T-helper 22 cell (primary cell): Measurements from ENCODE around the gene NEURL4.
"Not testable (repeated sequence)": the region's sequence is repeated elsewhere in the genome, so short reads cannot be mapped to it uniquely, and the experiment has no call there.

ENCODE experiments used
- DNase-seq: peaks from one replicate; pipeline ENCODE4 v3.0.0-alpha.2; 2020; ENCODE audit warnings: low read depth

The NEURL4 gene

DNA sequence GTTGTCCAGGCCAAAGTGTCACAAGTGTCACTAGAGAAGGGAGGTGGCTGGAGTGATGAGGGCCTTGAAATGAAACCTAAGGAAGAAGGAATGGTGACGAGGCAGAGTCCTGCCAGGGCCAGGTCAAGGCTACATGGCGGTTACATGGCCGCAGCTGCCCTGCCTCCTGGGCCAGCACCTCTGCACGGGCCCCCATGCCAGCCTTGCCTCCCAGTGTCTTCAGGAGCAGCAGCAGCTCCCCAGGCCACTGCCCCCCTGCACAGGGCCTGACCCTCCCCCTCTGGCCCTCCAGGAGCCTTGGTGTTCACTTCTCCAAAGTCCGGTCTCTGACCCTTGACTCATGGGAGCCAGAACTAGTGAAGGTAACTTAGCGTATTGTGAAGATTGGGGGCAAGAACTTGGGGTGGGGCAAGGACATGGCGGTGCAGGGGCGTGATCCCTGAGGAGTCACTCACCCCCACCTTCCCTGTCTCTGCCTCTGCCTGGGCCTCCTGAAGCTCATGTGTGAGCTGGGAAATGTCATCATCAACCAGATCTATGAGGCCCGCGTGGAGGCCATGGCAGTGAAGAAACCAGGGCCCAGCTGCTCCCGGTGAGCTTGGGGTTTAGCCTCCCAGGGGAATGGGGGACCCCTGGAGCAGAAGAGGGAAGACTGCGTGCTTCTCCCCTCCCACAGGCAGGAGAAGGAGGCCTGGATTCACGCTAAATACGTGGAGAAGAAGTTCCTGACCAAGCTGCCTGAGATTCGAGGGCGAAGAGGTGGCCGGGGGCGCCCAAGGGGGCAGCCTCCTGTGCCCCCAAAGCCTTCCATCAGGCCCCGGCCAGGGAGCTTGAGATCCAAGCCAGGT is 18.7 kb upstream of the NEURL4 start:
- no peak for DNase-seq

DNA sequence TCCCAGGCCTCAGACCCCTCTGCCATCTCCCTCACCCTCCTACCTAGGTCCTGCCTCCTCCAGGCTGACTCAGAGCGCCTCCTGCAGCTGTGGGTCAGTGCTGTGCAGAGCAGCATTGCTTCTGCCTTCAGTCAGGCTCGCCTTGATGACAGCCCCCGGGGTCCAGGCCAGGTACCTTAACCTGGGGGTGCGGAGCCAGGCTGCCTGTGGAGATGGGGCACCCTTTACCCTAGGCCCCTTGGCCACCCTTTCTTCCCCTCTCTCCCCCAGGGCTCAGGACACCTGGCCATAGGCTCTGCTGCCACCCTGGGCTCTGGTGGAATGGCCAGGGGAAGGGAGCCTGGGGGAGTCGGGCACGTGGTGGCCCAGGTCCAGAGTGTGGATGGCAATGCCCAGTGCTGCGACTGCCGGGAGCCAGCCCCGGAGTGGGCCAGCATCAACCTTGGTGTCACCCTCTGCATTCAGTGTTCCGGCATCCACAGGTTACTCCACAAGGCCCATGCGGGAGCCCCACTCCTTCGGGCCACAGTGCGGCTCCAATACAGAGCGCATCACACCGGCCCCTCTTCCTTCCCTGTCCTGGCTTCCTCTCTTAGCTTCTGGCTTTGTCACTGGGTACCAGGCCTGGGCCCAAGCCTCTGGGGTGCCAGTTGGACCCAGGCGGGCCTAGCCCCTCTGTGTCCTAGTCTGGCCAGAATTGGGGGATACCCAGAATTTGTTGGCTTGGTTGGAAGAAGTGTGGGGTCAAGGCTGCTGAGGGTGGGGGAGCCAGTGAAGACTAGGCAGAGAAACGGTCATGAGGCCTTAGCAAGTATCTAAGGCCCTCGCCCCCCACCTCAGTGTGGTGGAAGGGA is 17.9 kb upstream of the NEURL4 start:
- no peak for DNase-seq

DNA sequence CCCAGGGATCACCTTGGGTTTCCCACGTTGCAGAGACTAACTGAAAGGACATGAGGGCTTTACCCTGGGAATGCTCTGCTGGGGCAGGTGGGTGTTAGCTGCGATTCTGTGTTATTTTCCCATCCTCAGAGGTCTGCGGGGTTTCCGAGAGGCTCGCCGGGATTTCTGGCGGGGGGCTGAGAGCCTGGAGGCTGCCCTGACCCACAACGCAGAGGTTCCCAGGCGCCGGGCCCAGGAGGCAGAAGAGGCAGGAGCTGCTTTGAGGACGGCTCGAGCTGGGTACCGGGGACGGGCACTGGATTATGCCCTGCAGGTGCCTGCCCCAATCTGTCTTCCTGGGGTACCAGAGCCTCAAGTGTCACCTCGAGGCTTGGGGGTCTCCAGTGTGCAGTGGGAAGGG is 14.1 kb upstream of the NEURL4 start:
- DNase-seq = no peak

DNA sequence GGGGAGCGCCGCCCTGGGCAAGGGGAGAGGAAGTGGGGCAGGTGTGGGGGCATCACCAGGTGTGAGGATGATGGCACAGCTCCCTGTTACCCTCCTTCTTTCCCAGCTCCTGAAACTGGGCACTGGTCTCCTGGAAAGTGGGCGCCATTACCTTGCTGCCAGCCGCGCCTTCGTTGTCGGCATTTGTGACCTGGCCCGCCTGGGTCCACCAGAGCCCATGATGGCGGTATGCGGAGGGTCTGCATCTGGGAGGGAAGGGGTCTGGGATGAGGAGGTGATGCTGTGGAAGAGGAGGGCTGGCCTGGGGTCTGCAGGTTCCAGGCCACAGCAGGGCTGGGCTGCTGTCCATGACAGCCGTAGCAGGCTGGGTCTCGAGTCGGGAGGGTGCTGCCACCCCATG is 12.7 kb upstream of the NEURL4 start:
- DNase-seq = no peak

DNA sequence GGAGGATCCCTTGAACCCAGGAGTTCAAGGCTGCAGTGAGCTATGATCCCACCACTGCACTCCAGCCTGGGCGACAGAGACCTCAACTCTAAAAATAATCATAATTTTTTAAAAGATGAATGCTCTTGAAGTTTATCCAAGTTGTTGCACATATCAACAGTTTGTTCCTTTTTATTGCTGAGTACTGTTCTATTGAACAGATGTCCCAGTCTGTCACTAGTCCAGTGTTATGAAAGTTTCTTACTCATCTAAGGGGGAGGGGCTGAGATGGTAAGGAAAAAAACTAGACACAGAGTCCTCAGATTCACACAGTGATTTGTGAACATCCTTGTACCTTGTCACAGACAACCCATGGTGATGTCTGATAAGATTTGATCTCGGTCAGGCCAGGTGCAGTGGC is 11.0 kb upstream of the NEURL4 start:
- no peak for DNase-seq

DNA sequence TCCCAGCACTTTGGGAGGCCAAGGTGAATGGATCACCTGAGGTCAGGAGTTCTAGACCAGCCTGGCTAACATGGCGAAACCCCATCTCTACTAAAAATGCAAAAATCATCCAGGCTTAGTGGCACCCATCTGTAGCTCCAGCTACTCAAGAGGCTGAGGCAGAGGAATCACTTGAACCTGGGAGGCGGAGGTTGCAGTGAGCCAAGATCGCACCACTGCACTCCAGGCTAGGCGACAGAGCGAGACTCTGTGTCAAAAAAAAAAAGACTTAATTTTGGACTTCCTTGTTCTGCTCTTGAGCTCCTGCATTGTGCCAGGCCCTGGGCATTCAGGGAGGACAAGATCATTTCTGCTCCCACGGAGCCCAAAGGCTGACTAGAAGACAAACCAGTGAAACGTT is 8.5 kb upstream of the NEURL4 start:
- DNase-seq = not testable (repeated sequence)

DNA sequence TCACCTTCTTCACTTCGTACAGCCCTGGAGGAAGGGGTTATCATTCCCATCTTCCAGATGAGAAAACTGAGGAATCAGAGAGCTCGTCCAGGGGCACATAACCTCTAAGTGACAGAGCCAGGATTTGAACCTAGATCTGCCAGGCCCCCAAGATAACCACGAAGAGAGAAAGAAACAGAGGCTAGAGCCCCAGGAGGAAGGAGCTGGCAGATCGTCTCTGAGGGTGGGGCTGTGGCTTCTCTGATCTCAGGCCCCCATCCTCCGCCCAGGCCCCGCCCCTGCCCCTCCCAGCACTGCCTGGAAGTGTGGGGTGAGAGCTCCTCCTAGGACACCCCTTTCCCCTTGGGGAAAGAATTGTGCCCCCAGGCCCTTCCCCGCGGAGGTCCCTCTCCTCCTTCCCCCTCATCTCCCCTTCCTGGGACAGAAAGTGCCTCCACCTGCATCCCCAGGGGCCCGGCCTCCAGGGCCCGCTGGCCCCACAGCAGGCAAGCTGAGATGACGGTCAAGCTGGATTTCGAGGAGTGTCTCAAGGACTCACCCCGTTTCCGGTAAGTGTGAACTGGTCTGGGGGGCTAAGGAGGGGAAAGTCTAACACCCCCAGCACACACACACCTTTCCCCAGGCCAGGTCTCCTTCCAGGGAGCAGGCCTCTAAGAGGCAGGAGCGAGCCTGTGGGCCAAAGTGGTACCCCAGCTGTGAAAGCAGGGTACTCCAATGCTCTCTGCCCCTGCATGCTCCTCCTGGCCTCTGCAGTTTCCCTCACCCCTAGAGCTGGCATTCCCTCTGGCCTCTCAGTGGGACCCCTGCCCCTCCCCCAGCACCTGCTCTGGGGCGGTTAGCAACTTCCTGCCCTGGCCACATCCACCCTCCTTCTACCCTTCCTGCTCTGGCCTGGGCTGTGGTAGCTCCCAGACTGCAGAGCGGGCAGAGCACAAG is 7.4 kb upstream of the NEURL4 start, which contains the start of gene ACAP1:
Gene ACAP1, plus strand, starts transcription at position 290 of the 936 bp plus-strand sequence. Its CDS starts 206 bp downstream, at position 496.
- peak; percentile 78 for DNase-seq

DNA sequence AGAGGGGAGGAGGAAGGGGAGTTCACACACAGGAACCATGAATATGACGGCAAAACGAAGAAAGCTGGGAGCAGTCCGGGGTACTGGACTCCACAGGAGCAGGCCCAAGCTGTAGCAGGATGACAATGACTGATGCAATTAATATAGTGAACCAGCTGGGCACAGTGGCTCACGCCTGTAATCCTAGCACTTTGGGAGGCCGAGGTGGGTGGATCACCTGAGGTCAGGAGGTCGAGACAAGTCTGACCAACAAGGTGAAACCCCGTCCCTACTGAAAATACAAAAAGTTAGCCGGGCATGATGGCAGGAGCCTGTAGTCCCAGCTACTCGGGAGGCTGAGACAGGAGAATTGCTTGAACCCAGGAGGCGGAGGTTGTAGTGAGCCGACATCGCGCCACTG is 6.6 kb upstream of the NEURL4 start:
- not testable (repeated sequence) for DNase-seq

DNA sequence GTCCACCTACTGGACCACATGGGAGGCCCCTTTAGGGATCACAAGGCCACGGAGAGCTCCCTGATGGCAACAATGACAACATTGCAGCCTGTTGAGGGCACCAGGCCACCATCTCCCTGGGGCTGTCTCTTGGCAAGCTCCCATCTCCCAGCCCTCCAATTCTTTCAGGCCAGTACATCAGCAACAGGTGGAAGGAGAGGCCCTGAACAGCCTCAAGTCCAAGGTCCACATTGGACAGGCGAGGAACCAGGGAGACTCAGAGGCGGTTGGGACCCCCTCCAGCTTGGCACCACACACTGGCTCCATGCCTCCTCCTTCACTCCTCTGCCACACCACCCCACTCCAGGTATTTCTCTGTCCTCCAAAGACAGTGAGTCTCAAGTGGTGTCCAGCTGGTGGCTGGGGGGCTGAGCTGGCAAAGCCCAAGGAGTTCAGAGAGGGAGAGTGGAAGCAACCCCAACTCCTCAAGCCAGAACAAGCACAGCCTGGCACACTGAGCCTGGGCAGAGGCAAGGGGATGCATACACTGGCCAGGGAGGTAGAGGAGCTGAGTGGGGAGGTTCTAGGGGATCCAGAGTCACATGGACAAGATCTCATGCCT is 5.9 kb upstream of the NEURL4 start:
- DNase-seq = no peak

DNA sequence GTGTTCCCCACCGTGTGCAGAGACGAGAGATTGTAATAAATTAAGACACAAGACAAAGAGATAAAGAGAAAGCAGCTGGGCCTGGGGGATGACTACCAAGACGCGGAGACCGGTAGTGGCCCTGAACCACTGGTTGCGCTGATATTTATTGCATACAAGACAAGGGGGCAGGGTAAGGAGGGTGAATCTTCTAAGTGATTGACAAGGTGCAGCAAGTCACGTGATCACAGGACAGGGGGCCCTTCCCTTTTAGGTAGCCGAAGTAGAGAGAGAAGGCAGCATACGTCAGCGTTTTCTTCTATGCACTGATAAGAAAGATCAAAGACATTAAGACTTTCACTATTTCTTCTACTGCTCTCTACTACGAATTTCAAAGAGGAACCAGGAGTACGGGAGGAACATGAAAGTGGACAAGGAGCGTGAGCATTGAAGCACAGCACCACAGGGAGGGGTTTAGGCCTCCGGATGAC is 3.5 kb upstream of the NEURL4 start:
- DNase-seq = peak; percentile 64

DNA sequence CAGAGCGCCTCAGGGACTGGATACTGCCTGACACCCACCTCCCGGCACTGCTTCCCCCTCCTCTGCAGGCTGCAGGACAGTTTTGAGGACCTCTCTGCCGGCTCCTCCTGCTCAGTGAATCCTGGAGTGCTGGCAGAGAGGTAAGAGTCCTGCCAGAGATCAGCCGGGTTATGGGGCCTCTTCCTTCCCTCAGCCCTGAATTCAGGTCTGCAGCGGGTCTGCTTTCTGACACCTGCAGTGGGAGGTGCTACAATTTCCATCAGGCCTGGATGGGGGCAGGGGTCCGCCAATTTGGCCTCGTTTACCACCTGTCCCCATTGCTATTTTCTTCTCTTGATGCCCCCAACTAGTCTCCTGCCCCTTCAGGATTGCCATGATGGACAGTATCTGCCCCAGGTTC is 3.0 kb upstream of the NEURL4 start:
- DNase-seq = no peak

DNA sequence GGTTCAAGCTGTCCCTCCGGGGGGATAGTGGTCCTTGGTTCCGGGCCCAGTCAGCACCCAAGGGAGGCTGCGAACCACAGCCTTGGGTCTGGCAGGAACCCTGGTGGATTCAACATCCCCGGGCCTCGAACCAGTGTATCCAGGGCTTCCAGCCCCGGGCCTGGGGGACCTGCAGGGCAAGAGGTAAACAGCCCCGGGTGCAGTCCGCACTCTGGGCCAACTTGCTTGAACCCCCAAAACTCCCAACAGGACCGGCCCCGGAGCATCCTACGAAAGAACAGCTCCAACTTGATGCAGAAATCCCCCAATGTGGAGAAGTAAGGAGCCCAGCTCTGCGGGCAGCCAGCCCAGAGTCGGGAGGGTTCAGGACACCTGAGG is 1.5 kb upstream of the NEURL4 start:
- no peak for DNase-seq

DNA sequence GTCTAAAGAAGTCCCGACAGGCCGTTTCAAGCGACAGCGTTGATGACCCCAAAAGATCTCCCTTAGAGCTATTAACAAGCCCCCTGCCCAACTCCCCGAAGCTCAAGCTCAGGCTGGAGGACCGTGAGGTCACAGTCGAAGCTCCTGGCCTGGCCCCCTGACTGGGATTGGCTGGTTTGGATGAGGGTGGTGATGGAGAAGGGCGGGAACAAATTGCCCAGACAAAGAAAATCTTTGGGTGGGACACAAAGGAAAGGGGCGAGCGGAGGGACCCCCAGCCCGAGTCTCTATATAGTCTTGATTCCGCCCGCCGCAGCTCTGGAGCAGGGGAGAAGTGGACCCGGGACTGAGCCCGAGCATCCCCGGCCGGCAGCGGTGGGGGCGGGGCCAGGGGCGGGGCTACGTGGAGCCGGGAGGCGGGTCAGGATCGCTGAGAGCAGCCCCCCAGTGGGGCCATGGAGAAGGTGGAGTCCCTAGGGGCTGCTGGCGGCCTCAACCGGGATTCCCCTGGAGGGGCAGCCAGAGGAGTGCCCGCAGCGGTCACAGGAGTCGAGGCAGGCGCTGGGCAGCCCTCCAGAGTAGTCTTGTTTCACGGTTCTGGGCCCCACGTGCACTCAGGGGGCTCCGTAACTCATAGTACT is 982 bp upstream of the NEURL4 start:
- peak; percentile 73 for DNase-seq

DNA sequence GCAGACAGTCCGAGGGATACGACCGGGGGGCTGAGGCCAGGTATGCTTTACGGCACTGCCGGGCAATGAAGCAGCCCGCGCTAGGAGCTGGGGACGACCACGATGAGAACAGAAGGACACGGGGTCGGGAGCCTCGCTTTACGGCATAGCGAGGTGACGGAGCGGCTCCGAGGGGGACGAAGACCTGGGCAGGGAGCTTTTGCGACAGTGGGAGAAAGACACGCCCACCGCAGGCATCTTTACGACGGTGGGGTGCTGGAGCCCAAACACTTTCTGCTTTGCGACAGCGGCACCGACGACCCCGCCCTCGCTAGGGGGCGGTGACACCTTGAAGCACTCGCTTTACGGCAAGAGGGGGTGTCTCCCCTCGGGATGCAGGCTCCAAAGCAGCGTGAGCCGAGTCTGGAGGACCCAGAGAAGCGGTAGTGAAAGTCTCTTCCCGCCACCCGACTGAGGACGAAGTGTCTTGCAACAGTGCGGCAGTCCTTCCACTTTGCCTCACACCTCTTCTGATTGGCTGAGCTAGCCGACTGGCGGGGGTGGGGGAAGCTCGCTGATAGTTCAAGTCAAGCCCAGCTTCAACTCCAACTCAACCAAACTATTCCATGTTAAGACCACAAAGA is 350 bp upstream of the NEURL4 start:
- peak; percentile 97 for DNase-seq

DNA sequence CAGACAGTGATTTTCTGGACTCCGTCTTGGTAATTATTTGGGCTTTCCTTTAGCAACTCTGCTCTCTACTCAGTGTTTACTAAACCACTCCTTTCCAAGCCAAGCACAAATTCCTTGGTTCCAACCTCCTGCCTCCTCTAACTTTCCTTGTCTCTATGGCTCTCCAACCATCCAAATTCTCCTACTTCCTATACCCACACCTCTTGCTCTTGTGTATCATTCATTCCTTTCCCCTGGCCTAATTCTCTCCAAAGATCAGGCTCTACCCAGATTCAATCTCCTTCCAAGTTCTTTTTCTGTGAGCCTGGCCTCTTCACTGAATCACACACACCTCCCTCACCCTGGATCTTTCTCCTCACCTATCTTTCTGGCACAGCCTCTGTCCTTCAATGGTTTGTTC is 1.1 kb downstream of the NEURL4 start:
- no peak for DNase-seq

DNA sequence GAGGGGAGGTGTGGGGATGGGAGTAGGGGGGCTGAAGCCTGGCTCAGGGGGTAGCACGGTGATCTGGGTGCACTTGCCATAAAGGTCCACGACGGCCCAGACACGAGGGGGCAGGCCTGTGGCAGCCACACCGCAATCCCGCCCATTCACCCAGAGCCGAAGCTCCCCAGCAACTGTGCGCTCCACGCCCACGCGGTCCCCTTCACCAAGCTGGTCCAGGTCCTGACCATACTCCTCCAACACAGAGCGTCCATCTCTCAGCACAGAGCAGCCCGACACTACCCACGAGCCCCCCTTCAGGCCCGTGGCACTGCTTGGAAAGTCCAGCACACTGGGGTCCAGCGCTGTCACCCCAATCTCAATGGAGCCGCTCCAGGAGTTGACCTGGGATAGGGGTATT is 1.6 kb downstream of the NEURL4 start:
- no peak for DNase-seq

DNA sequence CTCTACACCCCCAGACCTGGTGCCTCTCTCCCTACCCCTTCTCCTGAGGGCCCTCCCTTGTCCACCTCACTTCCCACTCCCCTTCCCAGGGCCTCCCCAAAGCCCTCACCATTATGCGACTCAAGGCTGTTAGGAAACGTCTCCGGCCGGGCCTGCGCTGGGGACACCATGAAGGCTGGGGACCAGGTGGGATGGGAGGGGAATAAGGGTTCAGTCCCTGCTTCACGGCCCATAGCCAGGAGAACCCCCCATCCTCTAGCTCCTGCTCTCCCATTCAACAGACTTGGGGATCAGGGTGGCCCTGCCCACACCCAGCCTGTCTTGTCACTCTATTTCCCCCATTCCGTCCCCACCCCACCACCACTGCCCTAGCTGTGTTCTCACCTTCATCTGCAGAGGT is 2.1 kb downstream of the NEURL4 start:
- no peak for DNase-seq

DNA sequence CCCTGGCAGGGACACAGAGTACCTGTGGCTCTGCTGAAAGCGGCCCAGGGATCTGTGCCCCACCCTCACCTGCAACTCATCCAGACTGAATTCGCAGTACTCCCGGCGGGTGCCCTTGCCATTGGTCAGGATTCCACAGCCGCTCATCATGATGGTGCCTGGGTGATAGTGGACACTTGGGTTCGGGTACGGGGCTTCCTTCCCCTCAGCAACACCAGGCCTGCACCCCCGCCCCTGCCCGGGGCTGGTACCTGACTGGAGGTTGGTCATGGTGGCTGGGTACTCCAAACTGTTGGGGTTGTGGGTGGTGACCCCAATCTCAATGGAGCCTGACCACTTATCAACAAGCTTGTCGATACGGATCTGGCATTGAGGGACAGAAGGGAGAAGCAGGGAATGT is 2.9 kb downstream of the NEURL4 start:
- no peak for DNase-seq

DNA sequence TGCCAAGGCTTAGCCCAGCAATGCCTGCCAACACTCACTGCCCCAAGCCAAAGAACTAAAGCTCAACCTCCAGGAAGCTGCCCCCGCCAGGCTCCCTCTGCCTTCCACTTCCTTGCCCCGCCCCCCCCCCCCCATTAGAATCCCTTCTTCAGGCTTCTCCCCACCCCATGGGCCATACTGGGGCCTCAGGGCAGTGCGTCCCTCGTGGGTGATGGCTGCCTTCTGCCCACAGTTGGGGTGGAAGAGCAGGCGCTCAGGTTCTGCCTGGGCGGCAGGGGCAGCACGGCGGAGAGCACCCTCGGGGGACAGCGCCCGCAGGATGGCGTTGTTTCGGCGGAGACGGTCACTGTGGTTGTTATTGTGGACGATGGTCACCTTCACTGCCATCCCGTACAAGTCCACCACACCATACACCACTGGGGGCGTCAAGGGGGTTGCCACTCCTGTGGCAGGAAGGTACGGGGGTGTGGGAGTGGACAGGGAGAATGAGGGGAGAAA is 4.1 kb downstream of the NEURL4 start:
- no peak for DNase-seq

DNA sequence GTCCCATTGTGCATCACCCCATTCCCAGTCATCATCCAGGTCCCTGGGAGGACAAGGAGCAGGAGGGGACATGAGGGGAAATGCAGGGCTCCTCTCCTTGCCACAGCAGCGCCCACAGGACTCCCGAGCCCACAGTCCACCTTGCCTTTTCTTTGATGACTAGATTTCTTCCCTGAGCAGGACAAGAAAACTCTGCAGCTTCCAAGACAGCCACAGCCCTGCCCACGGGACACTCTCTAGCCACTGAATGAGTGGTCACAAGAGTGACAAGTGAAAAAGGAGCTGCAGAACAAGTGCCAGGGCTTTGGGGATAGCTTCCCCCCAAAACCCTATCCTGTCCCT is 4.7 kb downstream of the NEURL4 start:
- no peak for DNase-seq
